ENCODE data around the gene RAI14.
"Not testable (repeated sequence)": the region's sequence is repeated elsewhere in the genome, so short reads cannot be mapped to it uniquely, and the experiment has no call there.

RAI14 gene

DNA sequence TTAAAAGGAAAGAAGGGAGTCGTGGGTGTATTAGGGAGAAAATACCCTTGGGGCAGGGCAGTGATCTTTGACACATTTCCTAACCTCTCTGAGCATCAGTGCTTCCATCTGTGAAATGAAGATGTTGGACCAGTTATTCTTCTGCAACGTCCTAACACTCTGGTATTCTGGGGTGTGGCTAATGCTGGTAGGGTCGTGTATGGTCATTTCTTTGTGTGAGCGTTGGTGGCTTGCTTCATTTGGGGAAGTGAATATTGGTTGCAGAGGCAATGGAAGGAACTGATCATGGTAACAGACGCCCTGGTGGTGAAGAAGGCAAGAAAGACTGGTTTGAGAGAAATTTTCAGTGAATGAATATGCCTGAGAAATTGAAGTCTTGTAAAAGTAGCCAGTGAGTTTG lies 114.9 kb downstream of the RAI14 start:
- H3K27me3 Mint-ChIP-seq = peaks cover 16% of the 10 kb centered on the region
- H3K27ac Mint-ChIP-seq = no peak overlapping the region
- peaks cover 8% of the 10 kb centered on the region for H3K9me3 Mint-ChIP-seq (ENCODE audit: low read depth)
- no peaks in the 10 kb centered on the region for H3K36me3 Mint-ChIP-seq
- H3K4me3 Mint-ChIP-seq = no peak overlapping the region
- H3K4me1 Mint-ChIP-seq (ENCODE audit: low read depth) = no peaks in the 10 kb centered on the region

DNA sequence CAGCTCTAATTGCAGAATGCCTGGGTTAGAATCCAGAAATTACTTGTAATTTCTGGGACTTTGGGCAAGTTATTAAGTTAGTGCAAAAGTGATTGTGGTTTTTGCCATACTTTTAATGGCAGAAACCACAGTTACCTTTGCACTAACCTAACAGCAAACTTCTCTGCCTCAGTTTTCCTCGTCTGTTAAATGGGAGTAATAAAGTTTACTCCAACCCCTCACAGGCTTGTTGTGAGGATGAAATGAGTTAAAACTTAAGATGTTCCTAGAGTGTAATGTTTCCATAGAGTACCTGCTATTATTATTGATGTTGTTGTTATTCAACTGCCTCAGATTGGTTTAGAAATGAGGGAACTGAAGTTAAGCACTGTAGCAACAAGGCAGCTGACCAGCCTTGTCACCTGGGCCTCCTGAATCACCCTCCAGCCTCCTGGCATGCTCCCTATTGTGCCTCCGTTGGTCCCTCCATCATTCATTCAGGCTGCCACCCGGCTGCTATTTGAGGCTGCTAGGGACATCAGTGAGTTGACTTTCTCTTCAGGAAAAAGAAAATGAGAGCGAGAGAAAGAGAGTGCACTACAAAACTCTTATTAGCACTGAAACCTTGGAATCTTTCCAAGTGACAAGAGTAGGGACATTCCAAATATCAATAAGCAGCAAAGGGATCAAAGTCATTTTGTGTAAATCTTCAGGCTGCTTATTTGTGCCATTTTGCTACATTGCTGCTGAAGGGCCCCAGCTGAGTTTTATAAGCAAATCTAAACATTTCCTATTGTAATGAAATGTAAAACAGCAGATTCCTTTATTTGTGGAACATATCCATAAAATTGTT lies 116.4 kb downstream of the RAI14 start:
- H3K27ac Mint-ChIP-seq = no peak overlapping the region
- H3K27me3 Mint-ChIP-seq = peaks cover 16% of the 10 kb centered on the region
- H3K4me1 Mint-ChIP-seq (ENCODE audit: low read depth) = no peaks in the 10 kb centered on the region
- H3K36me3 Mint-ChIP-seq = no peaks in the 10 kb centered on the region
- no peak overlapping the region for H3K4me3 Mint-ChIP-seq
- H3K9me3 Mint-ChIP-seq (ENCODE audit: low read depth) = peaks cover 8% of the 10 kb centered on the region

GRCh38 chr5:34774139-34774538 lies 118.0 kb downstream of the RAI14 start:
- H3K36me3 Mint-ChIP-seq = no peaks in the 10 kb centered on the region
- H3K4me3 Mint-ChIP-seq = no peak overlapping the region
- peaks cover 8% of the 10 kb centered on the region for H3K9me3 Mint-ChIP-seq (ENCODE audit: low read depth)
- H3K27me3 Mint-ChIP-seq = peaks cover 14% of the 10 kb centered on the region
- H3K4me1 Mint-ChIP-seq (ENCODE audit: low read depth) = no peaks in the 10 kb centered on the region
- H3K27ac Mint-ChIP-seq = no peak overlapping the region

DNA sequence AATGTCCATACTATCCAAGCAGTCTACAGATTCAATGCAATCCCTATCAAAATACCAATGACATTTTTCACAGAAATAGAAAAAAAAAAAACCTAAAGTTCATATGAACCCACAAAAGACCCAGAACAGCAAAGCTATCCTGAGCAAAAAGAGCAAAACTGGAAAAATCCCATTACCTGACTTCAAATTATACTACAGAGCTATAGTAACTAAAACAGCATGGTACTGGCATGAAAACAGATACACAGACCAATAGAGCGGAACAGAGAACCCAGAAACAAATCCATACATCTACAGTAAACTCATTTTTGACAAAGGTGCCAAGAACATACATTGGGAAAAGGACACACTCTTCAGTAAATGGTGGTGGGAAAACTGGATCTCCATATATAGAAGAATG lies 118.5 kb downstream of the RAI14 start:
- H3K4me1 Mint-ChIP-seq (ENCODE audit: low read depth); H3K9me3 Mint-ChIP-seq (ENCODE audit: low read depth); H3K4me3 Mint-ChIP-seq; H3K36me3 Mint-ChIP-seq; H3K27ac Mint-ChIP-seq: not testable (repeated sequence)
- H3K27me3 Mint-ChIP-seq = peaks cover 14% of the 10 kb centered on the region

- Mint-ChIP-seq H3K36me3 (no peaks in the 10 kb centered on the region), H3K9me3 (ENCODE audit: low read depth) (peaks cover 8% of the 10 kb centered on the region), H3K27ac (no peak overlapping the region), H3K27me3 (peaks cover 14% of the 10 kb centered on the region), H3K4me3 (no peak overlapping the region), H3K4me1 (ENCODE audit: low read depth) (no peaks in the 10 kb centered on the region)
Measured at GRCh38 chr5:34775886-34776285, 119.8 kb downstream of the RAI14 start.

GRCh38 chr5:34778091-34778850 lies 122.1 kb downstream of the RAI14 start:
- peaks cover 7% of the 10 kb centered on the region for H3K27me3 Mint-ChIP-seq
- H3K36me3 Mint-ChIP-seq = no peaks in the 10 kb centered on the region
- H3K9me3 Mint-ChIP-seq (ENCODE audit: low read depth) = peaks cover 23% of the 10 kb centered on the region
- no peaks in the 10 kb centered on the region for H3K4me1 Mint-ChIP-seq (ENCODE audit: low read depth)
- no peak overlapping the region for H3K27ac Mint-ChIP-seq
- no peak overlapping the region for H3K4me3 Mint-ChIP-seq

- not testable (repeated sequence) for H3K4me1 Mint-ChIP-seq (ENCODE audit: low read depth); H3K27ac Mint-ChIP-seq; H3K27me3 Mint-ChIP-seq; H3K4me3 Mint-ChIP-seq; H3K36me3 Mint-ChIP-seq
- H3K9me3 Mint-ChIP-seq (ENCODE audit: low read depth) = peaks cover 20% of the 10 kb centered on the region
Measured at GRCh38 chr5:34783892-34784291, 127.8 kb downstream of the RAI14 start.

DNA sequence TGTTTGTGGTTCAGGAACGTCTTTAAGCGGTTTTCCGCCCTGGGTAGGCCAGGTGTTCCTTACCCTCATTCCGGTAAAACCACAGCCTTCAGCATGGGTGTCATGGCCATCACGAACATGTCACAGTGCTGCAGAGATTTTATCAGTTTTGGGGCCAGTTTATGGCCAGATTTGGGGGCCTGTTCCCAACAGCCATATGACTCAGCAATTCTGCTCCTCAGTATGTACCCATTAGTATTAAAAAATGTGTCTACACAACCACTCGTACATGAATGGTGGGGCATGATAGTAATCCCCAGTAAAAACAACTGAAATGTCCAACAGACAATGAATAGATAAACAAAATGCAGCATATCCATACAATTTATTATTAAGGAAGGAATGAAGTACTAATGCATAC lies 130.9 kb downstream of the RAI14 start:
- Mint-ChIP-seq H3K27me3 (peaks cover 5% of the 10 kb centered on the region), H3K4me3 (no peak overlapping the region), H3K9me3 (ENCODE audit: low read depth) (peaks cover 13% of the 10 kb centered on the region), H3K27ac (no peak overlapping the region), H3K36me3 (no peaks in the 10 kb centered on the region), H3K4me1 (ENCODE audit: low read depth) (no peaks in the 10 kb centered on the region)

DNA sequence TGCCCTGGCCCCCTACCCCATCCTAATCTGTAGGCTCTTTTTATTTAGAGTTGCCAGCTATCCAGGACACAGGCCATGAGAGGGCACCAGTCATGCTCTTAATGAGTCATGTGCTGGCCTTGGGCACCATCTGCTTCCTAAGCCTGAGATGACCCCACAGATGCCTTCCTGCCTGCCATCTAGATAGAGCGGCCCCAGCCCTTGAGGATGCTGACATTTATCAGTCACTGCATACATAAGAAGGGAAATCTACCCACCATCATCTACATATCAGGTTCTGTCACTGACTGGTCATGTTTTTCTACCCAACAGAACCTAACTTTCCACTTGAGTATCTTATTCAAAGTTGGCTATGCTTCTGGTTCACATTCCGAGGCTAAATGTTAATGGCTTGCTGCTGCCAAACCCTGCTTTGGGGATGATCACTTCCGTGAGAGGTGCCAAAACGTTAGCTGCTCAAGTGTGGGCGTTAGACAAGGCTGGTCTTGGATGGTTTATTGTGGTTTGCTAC lies 132.9 kb downstream of the RAI14 start:
- no peak overlapping the region for H3K4me3 Mint-ChIP-seq
- no peak overlapping the region for H3K27ac Mint-ChIP-seq
- no peaks in the 10 kb centered on the region for H3K36me3 Mint-ChIP-seq
- peaks cover 4% of the 10 kb centered on the region for H3K9me3 Mint-ChIP-seq (ENCODE audit: low read depth)
- H3K27me3 Mint-ChIP-seq = peaks cover 5% of the 10 kb centered on the region
- H3K4me1 Mint-ChIP-seq (ENCODE audit: low read depth) = no peaks in the 10 kb centered on the region

GRCh38 chr5:34789639-34790038 lies 133.5 kb downstream of the RAI14 start:
- Mint-ChIP-seq H3K36me3 (no peaks in the 10 kb centered on the region), H3K4me3 (no peak overlapping the region), H3K4me1 (ENCODE audit: low read depth) (no peaks in the 10 kb centered on the region), H3K9me3 (ENCODE audit: low read depth) (peaks cover 4% of the 10 kb centered on the region), H3K27ac (no peak overlapping the region), H3K27me3 (peaks cover 5% of the 10 kb centered on the region)

GRCh38 chr5:34790069-34790468 lies 133.9 kb downstream of the RAI14 start:
- H3K4me1 Mint-ChIP-seq (ENCODE audit: low read depth) = no peaks in the 10 kb centered on the region
- no peaks in the 10 kb centered on the region for H3K36me3 Mint-ChIP-seq
- H3K9me3 Mint-ChIP-seq (ENCODE audit: low read depth) = peaks cover 4% of the 10 kb centered on the region
- H3K27me3 Mint-ChIP-seq = peaks cover 5% of the 10 kb centered on the region
- H3K27ac Mint-ChIP-seq = no peak overlapping the region
- no peak overlapping the region for H3K4me3 Mint-ChIP-seq

DNA sequence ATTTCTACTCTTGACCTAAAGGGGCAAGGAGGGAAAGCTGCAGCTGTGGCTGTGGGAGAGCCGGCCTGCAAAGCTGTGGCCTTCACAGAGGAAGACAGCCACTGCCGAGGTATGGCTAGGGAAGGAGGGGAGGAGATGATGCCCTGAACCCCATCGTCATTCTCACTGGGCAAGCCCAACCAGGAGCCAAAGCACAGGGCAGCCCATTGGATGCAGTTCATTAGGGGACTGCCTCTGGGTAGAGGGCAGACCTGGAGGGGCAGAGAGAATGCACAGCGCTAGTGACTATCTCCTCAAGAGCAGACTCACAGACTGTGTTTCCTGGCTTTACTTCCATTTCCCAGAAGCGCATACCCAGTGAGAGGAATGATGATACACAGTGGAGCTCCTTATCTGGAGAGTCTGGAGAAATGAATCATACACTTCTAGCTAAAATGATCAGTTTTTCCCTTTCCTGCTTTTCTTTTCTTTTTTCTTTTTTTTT lies 135.7 kb downstream of the RAI14 start:
- peaks cover 5% of the 10 kb centered on the region for H3K27me3 Mint-ChIP-seq
- no peaks in the 10 kb centered on the region for H3K4me1 Mint-ChIP-seq (ENCODE audit: low read depth)
- H3K36me3 Mint-ChIP-seq = no peaks in the 10 kb centered on the region
- H3K27ac Mint-ChIP-seq = no peak overlapping the region
- H3K9me3 Mint-ChIP-seq (ENCODE audit: low read depth) = peaks cover 4% of the 10 kb centered on the region
- H3K4me3 Mint-ChIP-seq = no peak overlapping the region

DNA sequence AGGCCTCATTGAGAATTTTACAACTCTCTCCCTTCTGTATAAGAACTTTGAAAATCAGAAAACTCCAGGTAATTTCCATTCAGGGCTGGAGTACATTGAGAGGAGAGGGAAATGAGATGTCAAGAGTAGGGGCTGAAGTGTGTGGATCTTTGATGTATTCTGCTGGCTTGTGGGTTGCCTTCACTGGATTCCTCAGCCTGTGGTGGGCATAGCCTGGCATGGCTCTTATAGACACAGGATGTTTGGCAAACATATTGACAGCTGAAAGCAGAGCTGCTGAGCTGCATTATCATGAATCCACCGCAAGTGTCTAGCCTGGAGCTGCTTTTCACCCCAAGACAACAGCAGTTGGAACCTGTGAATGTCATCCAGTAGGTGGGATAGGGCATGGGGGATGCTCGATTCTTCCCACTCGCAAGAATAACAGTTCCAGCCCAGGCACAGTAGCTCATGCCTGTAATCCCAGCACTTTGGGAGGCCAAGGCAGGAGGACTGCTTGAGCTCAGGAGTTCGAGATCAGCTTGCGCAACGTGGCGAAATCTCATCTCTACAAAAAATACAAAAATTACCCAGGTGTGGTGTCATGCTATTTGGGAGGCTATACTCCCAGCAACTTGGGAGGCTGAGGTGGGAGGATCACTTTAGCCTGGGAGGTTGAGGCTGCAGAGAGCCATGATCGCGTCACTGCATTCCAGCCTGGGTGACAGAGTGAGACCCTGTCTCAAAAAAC lies 146.9 kb downstream of the RAI14 start:
- no peak overlapping the region for H3K27ac Mint-ChIP-seq
- H3K27me3 Mint-ChIP-seq = peaks cover 1% of the 10 kb centered on the region
- H3K4me3 Mint-ChIP-seq = no peak overlapping the region
- H3K4me1 Mint-ChIP-seq (ENCODE audit: low read depth) = no peaks in the 10 kb centered on the region
- H3K9me3 Mint-ChIP-seq (ENCODE audit: low read depth) = no peaks in the 10 kb centered on the region
- no peaks in the 10 kb centered on the region for H3K36me3 Mint-ChIP-seq

DNA sequence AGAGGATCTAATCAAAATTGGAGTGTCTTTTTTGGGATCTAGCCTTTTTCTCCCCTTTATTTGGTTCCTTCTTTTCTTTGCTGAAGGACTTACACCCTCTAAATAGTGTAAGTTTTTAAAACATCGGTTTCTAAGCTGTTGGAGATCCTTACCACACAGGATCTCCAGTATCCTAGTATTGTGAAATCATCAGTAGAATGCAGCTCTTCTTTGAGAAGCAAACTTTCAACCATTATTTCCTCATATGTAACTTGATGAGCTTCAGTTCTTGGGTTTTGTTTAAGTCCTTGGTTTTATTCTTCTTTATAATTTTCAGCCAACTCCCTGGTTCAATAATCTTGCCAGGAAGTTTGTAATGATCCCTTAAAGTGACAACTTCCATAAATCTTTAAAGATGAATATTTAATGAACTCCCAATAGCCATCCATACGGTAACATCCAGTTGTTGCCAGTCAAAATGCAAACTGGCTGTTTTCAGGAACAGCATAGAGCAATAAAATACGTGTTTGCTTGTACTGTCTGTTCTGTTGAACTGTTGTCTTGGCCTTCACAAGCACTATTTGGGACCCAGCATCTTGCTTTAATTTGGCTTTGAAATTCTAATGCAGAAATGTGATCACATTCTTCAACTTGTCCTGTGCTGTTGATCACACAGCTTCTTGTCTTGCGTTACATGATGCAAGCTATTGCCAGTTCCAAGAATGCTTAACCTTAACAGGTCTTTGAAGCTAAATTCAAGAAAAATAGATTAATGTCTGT lies 148.0 kb downstream of the RAI14 start:
- H3K27me3 Mint-ChIP-seq = peaks cover 1% of the 10 kb centered on the region
- no peak overlapping the region for H3K27ac Mint-ChIP-seq
- H3K4me1 Mint-ChIP-seq (ENCODE audit: low read depth) = no peaks in the 10 kb centered on the region
- H3K9me3 Mint-ChIP-seq (ENCODE audit: low read depth) = no peaks in the 10 kb centered on the region
- H3K36me3 Mint-ChIP-seq = no peaks in the 10 kb centered on the region
- no peak overlapping the region for H3K4me3 Mint-ChIP-seq
